Activated CD8-positive, alpha-beta memory T cell treated with anti-CD3 and anti-CD28 coated beads for 1 hour (primary cell): Measurements from ENCODE around the gene TBC1D2.
"Not testable (repeated sequence)": the region's sequence is repeated elsewhere in the genome, so short reads cannot be mapped to it uniquely, and the experiment has no call there.

Source experiments
- DNase-seq, 2 donors: peaks; one replicate each; pipeline ENCODE4 v3.0.0-alpha.2; 2020; ENCODE audit warnings: low read depth in 1 of 2; ENCODE audit errors: extremely low read depth in 1 of 2

TBC1D2 gene

DNA sequence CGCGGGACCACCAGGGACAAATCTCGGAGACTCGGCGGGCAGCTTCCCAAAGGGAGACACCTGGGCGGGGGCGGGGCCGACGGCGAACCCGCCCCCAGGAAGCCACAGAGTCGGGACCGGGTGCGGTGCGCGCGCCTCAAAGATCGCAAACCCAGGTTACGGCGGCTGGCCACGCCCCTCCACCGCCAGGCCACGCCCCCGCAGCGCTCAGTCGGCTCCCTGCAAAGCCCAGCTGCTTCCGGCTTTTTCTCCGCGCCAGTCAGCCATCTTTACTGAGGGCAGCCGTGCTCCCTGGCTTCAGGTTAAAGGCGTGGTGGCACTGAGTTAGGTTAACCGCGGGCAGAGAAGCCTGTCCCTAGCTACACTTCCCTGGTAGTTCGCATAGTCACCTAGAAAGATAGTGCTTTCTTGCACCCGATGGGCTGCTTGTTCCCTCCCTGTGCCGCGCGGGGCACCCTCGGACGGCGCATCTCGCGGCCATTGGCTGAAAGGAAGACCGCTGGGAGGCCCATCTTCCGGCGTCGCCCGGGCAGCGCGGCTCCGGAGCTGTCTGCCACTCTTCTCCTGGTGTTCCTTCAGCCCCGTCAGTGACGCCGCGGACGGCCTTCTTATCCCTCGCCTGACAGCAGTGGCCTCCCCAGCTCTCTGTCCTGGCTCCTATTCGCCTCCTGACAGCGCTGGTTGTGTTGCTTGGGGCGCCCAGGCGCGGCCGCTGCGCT lies at the start of gene TBC1D2:
TSS of gene TBC1D2 (minus strand) at position 72 of the 719 bp plus-strand sequence. CDS start 108 bp downstream, outside the sequence.
- DNase-seq = peak; percentile 95 to 97

- DNase-seq = no peak
Observed at GRCh38 chr9:98304381-98304780, 48.9 kb upstream of the TBC1D2 start.

- no peak for DNase-seq
Observed at GRCh38 chr9:98303633-98304125, 48.2 kb upstream of the TBC1D2 start.

DNA sequence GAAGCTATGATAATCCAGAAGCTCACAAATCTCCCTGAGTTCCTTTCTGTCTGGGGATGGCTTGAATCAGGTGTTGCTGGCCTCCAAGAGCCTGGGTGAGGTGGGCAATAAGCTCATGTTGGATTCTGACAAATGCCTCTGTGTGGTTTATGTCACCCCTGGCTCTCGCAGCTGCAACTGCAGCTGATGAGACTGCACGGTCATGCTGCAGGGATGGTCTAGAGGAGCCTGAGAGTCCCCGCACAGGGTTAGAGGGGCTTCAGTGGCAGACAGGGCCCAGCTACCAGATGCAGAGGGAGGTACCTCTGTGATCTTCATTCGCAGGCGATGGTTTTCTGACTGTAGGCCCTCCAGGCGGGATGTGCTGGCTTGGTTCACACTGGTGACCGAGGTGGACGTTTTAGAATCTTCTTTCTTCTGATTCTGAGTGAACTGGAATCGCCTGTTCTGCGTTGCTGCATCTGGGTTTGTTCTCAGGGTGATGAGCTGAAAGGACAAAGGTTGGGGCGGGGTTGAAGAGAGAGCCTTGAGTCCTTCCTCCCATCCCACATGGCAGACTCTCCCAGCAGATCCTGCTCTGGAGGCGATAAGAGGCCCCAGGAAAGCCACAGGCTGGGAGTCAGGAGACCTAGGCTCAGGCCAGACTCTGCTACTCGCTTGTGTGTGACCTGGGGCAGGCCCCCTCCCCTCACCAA lies 47.6 kb upstream of the TBC1D2 start:
- DNase-seq = no peak

- no peak for DNase-seq
Observed at GRCh38 chr9:98302150-98302549, 46.7 kb upstream of the TBC1D2 start.

DNA sequence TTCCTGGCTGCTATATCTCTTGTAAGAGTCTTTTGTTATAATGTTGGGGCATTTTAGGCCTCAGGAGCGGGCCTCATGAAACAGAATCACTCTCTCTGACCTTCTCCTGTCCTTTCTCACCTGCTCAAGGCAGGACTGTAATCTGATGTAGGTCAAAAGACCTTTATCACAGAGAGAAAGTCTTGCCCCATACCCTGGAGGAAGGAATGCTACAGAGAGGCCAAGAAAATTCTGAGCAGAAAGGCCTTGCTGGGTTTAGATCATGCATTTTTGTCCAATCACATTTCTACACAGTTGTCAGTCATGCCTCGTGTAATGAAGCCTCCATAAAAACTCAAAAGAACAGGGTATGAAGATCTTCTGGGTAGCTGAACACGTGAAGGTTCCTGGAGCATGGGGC lies 45.2 kb upstream of the TBC1D2 start:
- no peak for DNase-seq

DNA sequence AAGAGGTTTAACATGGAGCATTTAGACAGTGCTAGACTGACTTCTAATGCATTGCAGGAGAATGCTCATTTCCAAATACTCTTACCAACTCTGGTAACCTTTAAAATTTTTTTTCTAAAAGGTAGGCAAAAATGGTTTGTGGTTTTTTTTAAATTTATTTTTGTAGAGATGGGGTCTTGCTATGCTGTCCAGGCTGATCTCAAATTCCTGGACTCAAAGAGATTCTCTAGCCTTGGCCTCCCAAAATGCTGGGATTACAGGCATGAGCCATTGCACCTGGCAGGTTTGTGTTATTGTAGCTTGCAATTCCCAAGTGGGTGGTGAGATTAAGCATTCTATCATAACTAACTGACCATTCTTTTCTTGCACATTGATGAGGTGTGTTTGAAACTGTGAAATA lies 43.0 kb upstream of the TBC1D2 start:
- no peak for DNase-seq

DNA sequence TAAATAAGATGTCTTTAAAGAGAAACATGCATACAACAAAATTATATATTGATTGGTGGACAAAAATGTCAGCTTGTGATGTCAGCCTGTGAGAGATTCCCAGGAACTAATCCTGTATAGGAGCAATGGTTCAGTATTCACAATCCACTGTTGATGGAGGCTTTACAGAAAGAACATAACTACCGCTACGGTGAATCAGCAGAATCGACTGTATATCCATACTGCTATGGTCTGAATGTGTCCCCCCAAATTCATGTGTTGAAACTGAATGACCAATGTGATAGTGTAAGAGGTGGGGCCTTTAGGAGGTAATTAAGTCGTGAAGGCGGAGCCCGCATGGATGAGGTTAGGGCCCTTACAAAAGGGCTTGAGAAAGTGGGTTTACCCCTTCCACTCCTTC lies 40.4 kb upstream of the TBC1D2 start:
- DNase-seq = no peak

DNA sequence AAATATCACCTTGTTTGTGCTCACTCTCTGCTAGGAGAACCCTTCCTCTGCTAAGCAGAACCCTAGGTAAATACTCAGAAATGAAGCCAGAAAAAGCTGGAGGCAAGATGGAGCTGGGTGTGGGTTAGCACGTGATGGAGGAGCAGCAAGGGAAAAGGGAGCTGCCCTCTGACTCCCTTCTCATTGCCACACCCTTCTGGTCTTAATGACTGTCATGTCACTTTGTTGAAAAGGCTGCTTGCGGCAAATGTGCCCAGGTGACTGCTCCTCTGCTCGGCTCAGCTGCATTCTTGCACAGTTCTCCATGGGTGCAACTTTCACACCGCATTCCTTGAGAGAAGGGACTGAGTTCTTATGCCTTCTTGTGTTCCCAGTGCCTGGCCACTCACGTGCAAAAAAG lies 36.4 kb upstream of the TBC1D2 start:
- DNase-seq = no peak

- no peak for DNase-seq
Observed at GRCh38 chr9:98290411-98290810, 35.0 kb upstream of the TBC1D2 start.

- no peak for DNase-seq
Observed at GRCh38 chr9:98289614-98290201, 34.3 kb upstream of the TBC1D2 start.

DNA sequence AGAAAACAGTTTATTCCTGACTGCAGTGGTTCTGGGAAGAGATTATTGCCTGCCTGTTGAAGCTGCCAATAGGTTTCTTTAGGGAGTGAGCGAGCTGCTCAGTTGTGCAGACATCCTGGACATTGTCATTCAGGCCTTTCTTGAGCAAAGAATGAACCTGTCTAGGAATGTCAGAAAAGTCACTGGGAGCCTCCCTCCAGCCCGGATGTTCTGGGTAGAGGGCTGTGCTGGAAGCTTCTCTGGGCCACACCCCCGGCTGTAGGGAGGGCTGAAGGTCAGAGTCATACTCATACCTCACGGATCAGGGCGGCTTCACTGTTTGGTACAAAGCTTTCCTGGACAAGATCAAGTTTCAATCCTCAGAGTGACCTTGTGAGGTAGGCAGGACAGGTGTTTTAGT lies 33.4 kb upstream of the TBC1D2 start:
- DNase-seq = no peak

DNA sequence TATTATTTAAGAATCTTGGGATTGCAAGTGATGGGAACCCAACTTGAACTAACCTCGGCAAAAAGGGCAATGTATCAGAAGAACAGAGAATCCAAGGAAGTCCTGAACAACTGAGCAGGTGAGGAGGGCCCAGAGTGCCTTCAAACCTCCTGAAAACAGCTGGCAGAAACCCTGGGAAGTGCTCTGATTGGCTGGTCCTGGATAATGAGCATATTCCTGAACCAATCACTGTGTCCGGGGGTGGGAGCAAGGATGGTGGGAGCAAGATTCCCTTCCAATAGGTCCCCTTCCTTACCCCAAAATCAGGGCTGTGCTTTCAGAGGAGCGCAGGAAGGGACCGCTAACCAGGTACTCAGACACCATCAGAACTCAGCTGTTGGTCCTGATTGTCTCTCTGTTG lies 31.9 kb upstream of the TBC1D2 start:
- no peak for DNase-seq

DNA sequence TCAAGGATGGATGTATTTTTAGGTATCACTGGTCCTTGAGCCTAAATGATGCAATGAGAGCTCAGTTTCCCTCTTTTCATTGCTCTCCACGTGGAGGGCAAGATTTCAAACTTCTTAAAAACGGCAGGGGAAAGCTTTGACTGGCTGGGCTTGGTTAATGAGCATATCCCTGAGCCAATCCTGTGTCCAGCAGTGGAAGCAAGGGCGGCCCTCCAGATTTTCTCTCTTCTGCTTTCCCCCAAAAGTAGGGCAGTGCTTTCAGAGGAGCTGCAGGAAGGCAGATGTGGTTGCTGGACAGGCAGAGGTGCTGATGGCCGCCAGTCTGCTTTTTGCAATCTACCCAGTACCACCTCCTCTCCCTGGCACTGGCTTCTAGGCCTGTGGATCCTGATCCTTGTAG lies 30.0 kb upstream of the TBC1D2 start:
- no peak for DNase-seq

GRCh38 chr9:98284754-98285153 lies 29.3 kb upstream of the TBC1D2 start:
- DNase-seq = no peak

GRCh38 chr9:98283143-98283542 lies 27.7 kb upstream of the TBC1D2 start:
- DNase-seq = not testable (repeated sequence)

GRCh38 chr9:98281281-98281680 lies 25.8 kb upstream of the TBC1D2 start:
- no peak for DNase-seq

DNA sequence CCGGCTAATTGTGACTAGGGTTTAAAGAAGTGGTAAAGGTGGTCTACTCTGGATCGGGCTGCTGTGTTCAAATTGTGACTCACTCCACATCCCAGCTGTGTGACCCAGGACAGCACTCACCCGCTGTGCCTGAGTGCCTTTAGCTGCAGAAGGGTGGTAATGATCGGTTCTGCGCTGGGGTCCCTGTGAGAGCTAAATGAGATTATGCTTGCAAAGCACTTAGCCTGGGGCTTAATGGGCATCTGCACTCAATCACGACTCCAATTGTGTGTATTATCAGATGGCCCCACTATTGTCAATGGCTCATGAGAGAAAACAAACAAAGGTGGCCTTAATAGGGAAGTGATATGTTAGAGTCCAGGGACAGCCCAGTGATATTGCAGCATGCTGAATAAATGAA lies 25.1 kb upstream of the TBC1D2 start:
- no peak for DNase-seq

- no peak for DNase-seq
Observed at GRCh38 chr9:98280162-98280561, 24.7 kb upstream of the TBC1D2 start.

DNA sequence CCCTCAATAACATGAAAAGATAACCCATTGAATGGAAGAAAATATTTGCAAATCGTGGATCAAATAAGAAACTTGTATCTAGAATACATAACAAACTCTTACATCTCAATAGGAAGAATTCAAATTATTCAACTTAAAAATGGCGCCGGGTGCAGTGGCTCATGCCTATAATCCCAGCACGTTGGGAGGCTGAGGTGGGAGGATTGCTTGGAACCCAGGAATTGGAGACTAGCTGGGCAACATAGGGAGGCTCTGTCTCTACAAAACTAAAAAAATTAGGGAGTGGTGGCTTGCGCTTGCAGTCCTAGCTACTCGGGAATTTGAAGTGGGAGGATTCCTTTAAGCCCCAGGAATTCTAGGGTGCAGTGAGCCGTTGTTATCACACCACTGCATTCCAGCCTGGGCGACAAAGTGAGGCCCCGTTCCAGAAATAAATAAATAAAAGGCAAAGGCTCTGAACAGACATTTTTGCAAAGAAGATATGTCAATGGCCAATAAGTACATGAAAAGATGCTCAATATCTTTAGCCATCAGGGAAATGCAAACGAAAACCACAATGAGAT lies 21.5 kb upstream of the TBC1D2 start:
- no peak for DNase-seq

- no peak for DNase-seq
Observed at GRCh38 chr9:98275159-98275558, 19.7 kb upstream of the TBC1D2 start.

DNA sequence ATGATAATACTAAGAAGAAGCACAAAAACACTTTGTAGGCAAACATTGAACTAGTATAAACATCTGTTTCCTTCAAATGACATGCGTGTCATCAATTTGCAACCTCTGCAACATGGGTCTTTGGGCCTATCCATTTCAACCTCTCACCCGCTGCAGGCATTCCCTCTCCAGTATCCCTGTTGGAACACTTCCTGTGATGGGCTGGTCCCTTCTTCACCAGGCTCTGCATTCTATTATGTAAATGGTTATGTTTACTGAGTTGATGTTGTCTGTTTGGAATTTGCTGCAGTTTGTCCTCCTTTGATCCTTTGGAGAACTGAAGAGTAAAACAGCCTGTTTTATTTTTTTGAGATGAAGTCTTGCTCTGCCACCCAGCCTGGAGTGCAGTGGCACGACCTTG lies 16.6 kb upstream of the TBC1D2 start:
- no peak for DNase-seq
